ENCODE results near the gene ACKR2. TPM values are rescaled to one million over a fixed set of nuclear protein-coding genes. Genes with fewer than 3 reads are reported as not detected.

Gene ACKR2
- total and polyA plus RNA-seq, 2 donors (not counting 3 experiments of a cell fraction or from before 2014, with no cell fraction given), result 0.01 TPM; not detected in 1

- TF ChIP-seq POLR2AphosphoS5 (IDR thresholded peaks at IDR 0.05; ENCODE audit: insufficient read depth, low read depth, low read length) (no peak), EZH2 (IDR thresholded peaks at IDR 0.05; ENCODE audit: borderline replicate concordance, low read depth, low read length, severe bottlenecking) (no peak), JUN (IDR thresholded peaks at IDR 0.05; ENCODE audit: borderline replicate concordance, insufficient read depth, insufficient read length, low read depth) (no peak)
- no peak for DNase-seq (ENCODE audit: low read depth, low spot score)
- H3K9me3 ChIP-seq (replicated peaks; ENCODE audit: control insufficient read depth, insufficient read depth, low read length), result no peaks in the 10 kb centered on the region
- no peak overlapping the region for H3K4me2 ChIP-seq (ENCODE audit: insufficient read depth, low read length)
- CTCF ChIA-PET, result interaction anchor here (1.5 to 1.8 kb wide), 2 partner anchors 34 to 43 kb away, joined by 6 to 11 read pairs; partner anchors contain the start of gene HIGD1A
- H3K27ac ChIP-seq (ENCODE audit: insufficient read depth, low read depth, low read length), result no peak overlapping the region
- H3K9me1 ChIP-seq (replicated peaks; ENCODE audit: control insufficient read depth, extremely low read depth, insufficient read depth, low read length), result no peaks in the 10 kb centered on the region
- no peak overlapping the region for H3K9ac ChIP-seq (replicated peaks; ENCODE audit: extremely low read depth, insufficient read depth, low read length)
- no peak overlapping the region for H2AFZ ChIP-seq (ENCODE audit: low read depth, low read length)
- peaks cover 0 to 7% of the 10 kb centered on the region in 2 experiments for H3K27me3 ChIP-seq (ENCODE audit: control insufficient read depth in 2 of 2, insufficient read depth in 2 of 2, low read length in 2 of 2)
- POLR2A ChIA-PET, result no interaction called here
- BruUV-seq (replicated peaks), result no TSS peak
- intact Hi-C loops (cut with micrococcal nuclease) (no loop called here), dilution Hi-C loops (cut with MboI; ENCODE audit: extremely low pct_ligation_motif_present, low sequenced_read_pairs) (no loop called here)
- no peaks in the 10 kb centered on the region for H3K36me3 ChIP-seq (ENCODE audit: control insufficient read depth in 2 of 2, extremely low read depth in 1 of 2, insufficient read depth in 2 of 2, low read length in 2 of 2)
- peak; percentile 28 for FAIRE-seq
- H3K4me1 ChIP-seq (ENCODE audit: control insufficient read depth, extremely low read depth, insufficient read depth, low read length), result no peaks in the 10 kb centered on the region
- no peak overlapping the region for H3K4me3 ChIP-seq (replicated peaks in 1 of 3; ENCODE audit: insufficient read depth in 1 of 3, low read depth in 1 of 3, low read length in 3 of 3)
- H4K20me1 ChIP-seq (replicated peaks; ENCODE audit: control insufficient read depth, extremely low read depth, insufficient read depth, low read length), result no peaks in the 10 kb centered on the region
- H3K79me2 ChIP-seq (ENCODE audit: control insufficient read depth, insufficient read depth, low read length), result no peaks in the 10 kb centered on the region
Measured at GRCh38 chr3:42838571-42838970, 29.3 kb downstream of the ACKR2 start.

DNA sequence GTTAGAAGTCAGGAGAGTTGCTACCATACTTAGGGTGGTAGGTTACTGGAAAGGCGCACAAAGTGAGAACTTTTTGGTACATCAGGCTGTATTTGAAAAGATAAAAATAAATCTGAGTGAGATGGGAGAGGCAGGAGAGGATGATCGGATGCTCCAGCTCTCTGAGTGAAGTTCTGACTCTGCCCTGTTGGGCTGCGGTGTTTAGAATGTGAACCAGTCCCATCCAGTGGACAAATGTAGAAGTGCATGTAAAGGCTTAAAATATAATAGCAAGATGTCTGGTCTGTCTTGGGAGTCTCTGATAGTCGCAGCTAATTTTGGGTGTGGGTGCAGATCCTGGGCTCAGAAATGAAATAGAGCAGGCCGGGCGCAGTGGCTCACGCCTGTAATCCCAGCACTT lies 30.4 kb downstream of the ACKR2 start:
- Histone ChIP-seq H3K27me3 (ENCODE audit: control insufficient read depth in 2 of 2, insufficient read depth in 2 of 2, low read length in 2 of 2) (peaks cover 0 to 7% of the 10 kb centered on the region in 2 experiments), H3K9me1 (replicated peaks; ENCODE audit: control insufficient read depth, extremely low read depth, insufficient read depth, low read length) (no peaks in the 10 kb centered on the region), H3K4me1 (ENCODE audit: control insufficient read depth, extremely low read depth, insufficient read depth, low read length) (no peaks in the 10 kb centered on the region), H2AFZ (ENCODE audit: low read depth, low read length) (no peak overlapping the region), H3K9ac (replicated peaks; ENCODE audit: extremely low read depth, insufficient read depth, low read length) (no peak overlapping the region), H3K9me3 (replicated peaks; ENCODE audit: control insufficient read depth, insufficient read depth, low read length) (no peaks in the 10 kb centered on the region), H3K4me3 (replicated peaks in 1 of 3; ENCODE audit: insufficient read depth in 1 of 3, low read depth in 1 of 3, low read length in 3 of 3) (no peak overlapping the region), H3K36me3 (ENCODE audit: control insufficient read depth in 2 of 2, extremely low read depth in 1 of 2, insufficient read depth in 2 of 2, low read length in 2 of 2) (no peaks in the 10 kb centered on the region), H3K27ac (ENCODE audit: insufficient read depth, low read depth, low read length) (no peak overlapping the region), H3K79me2 (ENCODE audit: control insufficient read depth, insufficient read depth, low read length) (no peaks in the 10 kb centered on the region), H4K20me1 (replicated peaks; ENCODE audit: control insufficient read depth, extremely low read depth, insufficient read depth, low read length) (no peaks in the 10 kb centered on the region), H3K4me2 (ENCODE audit: insufficient read depth, low read length) (no peak overlapping the region)
- FAIRE-seq (peak; percentile 24), DNase-seq (ENCODE audit: low read depth, low spot score) (peak; percentile 67)
- ChIA-PET POLR2A (no interaction called here), CTCF (interaction anchor here (0.6 to 1.9 kb wide), 25 partner anchors 9 to 1625 kb away, joined by 3 to 27 read pairs (median 5); partner anchors contain the start of genes CCDC13 and HIGD1A)
- BruUV-seq (replicated peaks), result no TSS peak
- TF ChIP-seq EZH2 (IDR thresholded peaks at IDR 0.05; ENCODE audit: borderline replicate concordance, low read depth, low read length, severe bottlenecking), result no peak
- TF ChIP-seq, protein P1, sequence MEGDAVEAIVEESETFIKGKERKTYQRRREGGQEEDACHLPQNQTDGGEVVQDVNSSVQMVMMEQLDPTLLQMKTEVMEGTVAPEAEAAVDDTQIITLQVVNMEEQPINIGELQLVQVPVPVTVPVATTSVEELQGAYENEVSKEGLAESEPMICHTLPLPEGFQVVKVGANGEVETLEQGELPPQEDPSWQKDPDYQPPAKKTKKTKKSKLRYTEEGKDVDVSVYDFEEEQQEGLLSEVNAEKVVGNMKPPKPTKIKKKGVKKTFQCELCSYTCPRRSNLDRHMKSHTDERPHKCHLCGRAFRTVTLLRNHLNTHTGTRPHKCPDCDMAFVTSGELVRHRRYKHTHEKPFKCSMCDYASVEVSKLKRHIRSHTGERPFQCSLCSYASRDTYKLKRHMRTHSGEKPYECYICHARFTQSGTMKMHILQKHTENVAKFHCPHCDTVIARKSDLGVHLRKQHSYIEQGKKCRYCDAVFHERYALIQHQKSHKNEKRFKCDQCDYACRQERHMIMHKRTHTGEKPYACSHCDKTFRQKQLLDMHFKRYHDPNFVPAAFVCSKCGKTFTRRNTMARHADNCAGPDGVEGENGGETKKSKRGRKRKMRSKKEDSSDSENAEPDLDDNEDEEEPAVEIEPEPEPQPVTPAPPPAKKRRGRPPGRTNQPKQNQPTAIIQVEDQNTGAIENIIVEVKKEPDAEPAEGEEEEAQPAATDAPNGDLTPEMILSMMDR (IDR thresholded peaks at IDR 0.05; ENCODE audit: extremely low read depth in 1 of 2, insufficient read depth in 1 of 2, low read depth in 1 of 2, low read length in 2 of 2), result peak; percentile 44 to 56
- dilution Hi-C loops (cut with MboI; ENCODE audit: extremely low pct_ligation_motif_present, low sequenced_read_pairs) (no loop called here), intact Hi-C loops (cut with micrococcal nuclease) (loop anchor here (1.0 kb wide), 1 partner anchor 58 kb away; no protein-coding TSS in a partner anchor)

All from endothelial cell of umbilical vein (primary cell).